ENCODE measurements around the gene SMAD3. TPM values are rescaled to one million over a fixed set of nuclear protein-coding genes. Genes with fewer than 3 reads are reported as not detected.

Gene SMAD3
- total and polyA plus RNA-seq, 4 donors: 4.0 to 12.2 (median 5.5) TPM

DNA sequence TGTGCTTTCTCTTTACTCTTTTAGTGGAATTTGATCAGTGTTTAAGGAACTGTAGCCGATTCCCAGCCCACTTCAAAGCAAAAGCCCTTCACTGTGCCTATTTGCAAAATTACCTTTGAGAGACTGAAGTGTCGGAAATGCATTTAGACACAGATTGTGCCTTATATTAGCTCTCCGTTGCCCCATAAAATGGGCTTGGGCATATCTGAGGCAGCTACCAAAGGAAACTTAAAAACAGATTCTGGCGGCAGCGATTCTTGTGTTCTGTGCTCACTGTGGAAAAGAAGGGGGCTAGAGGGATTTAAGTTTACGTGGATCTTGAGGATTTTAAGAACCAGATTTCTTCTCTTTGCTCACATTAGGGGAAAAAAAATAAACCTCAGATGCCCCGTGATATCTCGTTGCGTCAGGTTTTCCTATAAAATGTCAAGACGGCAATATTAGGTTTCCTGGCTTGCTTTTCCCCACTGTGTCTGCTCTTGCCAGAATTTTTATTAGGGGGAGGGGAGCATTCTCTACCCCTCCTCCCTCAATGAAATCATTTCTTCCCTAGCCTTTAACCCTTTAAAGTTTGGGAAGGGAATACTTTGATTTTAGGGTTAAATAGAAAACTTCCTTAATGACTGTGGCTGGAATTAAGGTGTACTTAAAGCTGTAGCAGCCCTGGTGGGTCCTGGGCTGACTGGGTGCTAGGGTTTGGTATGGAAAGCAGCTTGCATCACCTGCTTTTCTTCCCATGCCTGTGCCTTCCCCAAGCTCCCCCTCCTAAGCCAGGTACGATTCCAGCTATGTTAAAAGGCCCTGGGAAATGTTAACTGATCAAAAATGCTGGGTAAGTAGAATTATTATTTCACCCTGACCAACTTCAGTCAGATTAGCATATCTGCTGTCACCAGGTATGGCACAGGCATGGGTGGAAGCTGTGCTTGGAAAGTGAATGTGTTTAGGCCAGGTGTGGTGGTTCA lies 73.8 kb downstream of the SMAD3 start:
- Histone ChIP-seq H3K4me1 (ENCODE audit: control insufficient read depth in 4 of 4, insufficient read depth in 4 of 4, low read length in 3 of 4) (peaks cover 19 to 26% (median 23%) of the 10 kb centered on the region in 4 donors), H3K9me3 (ENCODE audit: control insufficient read depth in 4 of 4, low read length in 3 of 4) (no peaks in the 10 kb centered on the region), H3K27me3 (ENCODE audit: control insufficient read depth in 4 of 4, insufficient read depth in 4 of 4, low read length in 3 of 4) (no peaks in the 10 kb centered on the region), H3K36me3 (ENCODE audit: control insufficient read depth in 4 of 4, insufficient read depth in 3 of 4, low read depth in 1 of 4, low read length in 3 of 4) (no peaks in the 10 kb centered on the region), H3K9ac (ENCODE audit: low read depth in 1 of 2, low read length in 2 of 2) (no peak overlapping the region), H3K4me3 (ENCODE audit: low read depth in 1 of 3, low read length in 3 of 3) (no peak overlapping the region), H3K27ac (ENCODE audit: low read depth in 1 of 2, low read length in 2 of 2) (no peak overlapping the region)
- no peak for TF ChIP-seq YY1 (IDR thresholded peaks at IDR 0.05)
- TF ChIP-seq, protein P1, sequence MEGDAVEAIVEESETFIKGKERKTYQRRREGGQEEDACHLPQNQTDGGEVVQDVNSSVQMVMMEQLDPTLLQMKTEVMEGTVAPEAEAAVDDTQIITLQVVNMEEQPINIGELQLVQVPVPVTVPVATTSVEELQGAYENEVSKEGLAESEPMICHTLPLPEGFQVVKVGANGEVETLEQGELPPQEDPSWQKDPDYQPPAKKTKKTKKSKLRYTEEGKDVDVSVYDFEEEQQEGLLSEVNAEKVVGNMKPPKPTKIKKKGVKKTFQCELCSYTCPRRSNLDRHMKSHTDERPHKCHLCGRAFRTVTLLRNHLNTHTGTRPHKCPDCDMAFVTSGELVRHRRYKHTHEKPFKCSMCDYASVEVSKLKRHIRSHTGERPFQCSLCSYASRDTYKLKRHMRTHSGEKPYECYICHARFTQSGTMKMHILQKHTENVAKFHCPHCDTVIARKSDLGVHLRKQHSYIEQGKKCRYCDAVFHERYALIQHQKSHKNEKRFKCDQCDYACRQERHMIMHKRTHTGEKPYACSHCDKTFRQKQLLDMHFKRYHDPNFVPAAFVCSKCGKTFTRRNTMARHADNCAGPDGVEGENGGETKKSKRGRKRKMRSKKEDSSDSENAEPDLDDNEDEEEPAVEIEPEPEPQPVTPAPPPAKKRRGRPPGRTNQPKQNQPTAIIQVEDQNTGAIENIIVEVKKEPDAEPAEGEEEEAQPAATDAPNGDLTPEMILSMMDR (IDR thresholded peaks at IDR 0.05; ENCODE audit: low read depth, low read length, missing input control): no peak
- no peak for TF ChIP-seq FOXA2 (IDR thresholded peaks at IDR 0.05)
- 84% methylated on average over 11 of the region's 11 CpGs for WGBS
- DNase-seq (ENCODE audit: low spot score): no peak

DNA sequence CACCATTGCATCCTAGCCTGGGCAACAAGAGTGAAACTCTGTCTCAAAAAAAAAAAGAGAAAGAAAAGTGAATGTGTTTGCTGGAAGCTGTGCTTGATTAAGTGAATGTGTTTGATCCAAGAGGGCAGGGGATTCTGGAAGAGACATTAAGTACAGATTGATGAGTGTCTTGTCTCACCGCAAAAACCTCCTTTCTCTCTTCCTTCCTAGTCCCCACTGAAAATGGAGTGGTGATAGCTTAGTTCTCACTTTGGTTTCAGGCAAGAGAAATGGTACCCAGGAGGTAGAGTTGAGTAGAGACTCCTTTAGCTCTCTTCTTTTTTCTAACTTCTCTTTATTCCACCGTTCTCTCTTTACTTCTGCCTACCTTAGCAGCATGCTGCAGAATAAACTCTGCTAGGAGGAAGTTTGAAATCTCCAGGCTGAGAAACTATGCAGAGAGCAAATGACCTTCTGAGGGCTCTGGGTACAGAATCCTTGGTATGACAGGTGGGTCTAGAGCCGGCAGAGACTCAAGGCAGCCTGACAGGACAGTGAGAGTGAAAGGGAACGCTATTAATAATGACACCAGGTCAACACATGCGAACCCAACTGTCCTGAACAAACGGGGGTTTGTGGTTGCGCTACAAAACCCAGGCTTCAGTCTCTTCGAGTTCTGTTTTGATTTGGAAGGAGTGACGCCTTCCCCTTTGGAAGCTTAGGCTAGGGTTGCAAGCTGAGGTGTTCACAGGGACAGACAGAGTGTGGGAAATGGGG lies 74.9 kb downstream of the SMAD3 start:
- H3K4me3 ChIP-seq (ENCODE audit: low read depth in 1 of 3, low read length in 3 of 3): no peak overlapping the region
- H3K9me3 ChIP-seq (ENCODE audit: control insufficient read depth in 4 of 4, low read length in 3 of 4): no peaks in the 10 kb centered on the region
- 78% methylated on average over 9 of the region's 9 CpGs for WGBS
- peaks cover 8 to 21% (median 12%) of the 10 kb centered on the region in 4 donors for H3K4me1 ChIP-seq (ENCODE audit: control insufficient read depth in 4 of 4, insufficient read depth in 4 of 4, low read length in 3 of 4)
- TF ChIP-seq, protein P1 (IDR thresholded peaks at IDR 0.05; ENCODE audit: low read depth, low read length, missing input control): no peak
- TF ChIP-seq FOXA1 (IDR thresholded peaks at IDR 0.05) (no peak), EGR1 (IDR thresholded peaks at IDR 0.05; ENCODE audit: low read depth in 2 of 2) (no peak)
- TF ChIP-seq, protein P2, sequence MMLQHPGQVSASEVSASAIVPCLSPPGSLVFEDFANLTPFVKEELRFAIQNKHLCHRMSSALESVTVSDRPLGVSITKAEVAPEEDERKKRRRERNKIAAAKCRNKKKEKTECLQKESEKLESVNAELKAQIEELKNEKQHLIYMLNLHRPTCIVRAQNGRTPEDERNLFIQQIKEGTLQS (IDR thresholded peaks at IDR 0.05): no peak
- no peaks in the 10 kb centered on the region for H3K36me3 ChIP-seq (ENCODE audit: control insufficient read depth in 4 of 4, insufficient read depth in 3 of 4, low read depth in 1 of 4, low read length in 3 of 4)
- no peaks in the 10 kb centered on the region for H3K27me3 ChIP-seq (ENCODE audit: control insufficient read depth in 4 of 4, insufficient read depth in 4 of 4, low read length in 3 of 4)
- H3K27ac ChIP-seq (ENCODE audit: low read depth in 1 of 2, low read length in 2 of 2): no peak overlapping the region
- H3K9ac ChIP-seq (ENCODE audit: low read depth in 1 of 2, low read length in 2 of 2): no peak overlapping the region
- DNase-seq (ENCODE audit: low spot score): no peak

DNA sequence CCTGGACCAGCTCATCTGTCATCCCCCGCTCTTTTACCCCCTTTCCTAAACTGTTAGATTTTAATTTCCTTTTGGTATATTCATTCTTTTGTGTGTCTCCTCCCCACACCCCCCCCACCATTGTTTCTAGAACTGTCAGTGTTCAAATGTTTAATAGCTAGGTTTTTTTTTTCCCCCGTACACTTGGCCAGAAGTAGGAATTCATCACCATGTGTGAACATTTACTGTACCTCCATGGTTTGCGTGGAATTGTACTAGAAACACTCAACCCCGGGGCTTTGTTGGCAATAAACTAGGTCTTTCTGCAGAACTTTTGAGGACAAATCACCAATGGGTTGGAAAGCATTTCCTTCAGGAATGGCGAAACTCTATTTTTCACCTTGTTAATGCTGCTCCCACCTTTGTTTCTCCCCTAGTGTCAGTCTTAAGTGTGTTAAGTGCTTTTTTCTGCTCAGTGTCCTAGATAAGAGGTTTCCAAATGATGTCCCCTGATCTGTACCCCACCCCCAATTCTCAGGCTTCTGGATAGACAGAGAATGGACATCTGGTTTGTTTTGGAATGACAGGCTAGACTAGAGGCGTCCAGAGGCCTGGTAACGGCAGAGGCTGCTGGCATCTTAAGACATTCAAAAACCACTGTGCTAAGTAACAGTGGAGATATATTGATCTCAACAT lies 76.8 kb downstream of the SMAD3 start:
- Histone ChIP-seq H3K9ac (ENCODE audit: low read depth in 1 of 2, low read length in 2 of 2) (no peak overlapping the region), H3K4me3 (ENCODE audit: low read depth in 1 of 3, low read length in 3 of 3) (no peak overlapping the region), H3K27ac (ENCODE audit: low read depth in 1 of 2, low read length in 2 of 2) (no peak overlapping the region), H3K4me1 (ENCODE audit: control insufficient read depth in 4 of 4, insufficient read depth in 4 of 4, low read length in 3 of 4) (peaks cover 11 to 29% (median 16%) of the 10 kb centered on the region in 4 donors), H3K36me3 (ENCODE audit: control insufficient read depth in 4 of 4, insufficient read depth in 3 of 4, low read depth in 1 of 4, low read length in 3 of 4) (no peaks in the 10 kb centered on the region), H3K9me3 (ENCODE audit: control insufficient read depth in 4 of 4, low read length in 3 of 4) (no peaks in the 10 kb centered on the region), H3K27me3 (ENCODE audit: control insufficient read depth in 4 of 4, insufficient read depth in 4 of 4, low read length in 3 of 4) (no peaks in the 10 kb centered on the region)
- WGBS: 93% methylated on average over 7 of the region's 7 CpGs
- TF ChIP-seq SP1 (IDR thresholded peaks at IDR 0.05): no peak
- TF ChIP-seq YY1 (IDR thresholded peaks at IDR 0.05): no peak
- TF ChIP-seq EGR1 (IDR thresholded peaks at IDR 0.05; ENCODE audit: low read depth in 2 of 2): no peak
- no peak for TF ChIP-seq HNF4A (conservative IDR thresholded peaks at IDR 0.05)
- TF ChIP-seq TAF1 (conservative IDR thresholded peaks at IDR 0.05): no peak
- no peak for TF ChIP-seq HNF4G (IDR thresholded peaks at IDR 0.05)
- TF ChIP-seq FOXA2 (IDR thresholded peaks at IDR 0.05): no peak
- TF ChIP-seq JUND (IDR thresholded peaks at IDR 0.05): no peak
- TF ChIP-seq, protein P3, sequence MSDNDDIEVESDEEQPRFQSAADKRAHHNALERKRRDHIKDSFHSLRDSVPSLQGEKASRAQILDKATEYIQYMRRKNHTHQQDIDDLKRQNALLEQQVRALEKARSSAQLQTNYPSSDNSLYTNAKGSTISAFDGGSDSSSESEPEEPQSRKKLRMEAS (IDR thresholded peaks at IDR 0.05): no peak
- TF ChIP-seq, protein P1 (IDR thresholded peaks at IDR 0.05; ENCODE audit: low read depth, low read length, missing input control): no peak
- TF ChIP-seq RAD21 (IDR thresholded peaks at IDR 0.05): no peak
- TF ChIP-seq, protein P2 (IDR thresholded peaks at IDR 0.05): no peak
- TF ChIP-seq FOXA1 (IDR thresholded peaks at IDR 0.05): no peak
- DNase-seq (ENCODE audit: low spot score): no peak

Data from liver (tissue), 9 donors.